Kidney epithelial cell (primary cell): ENCODE measurements around the gene TSPAN15. TPM values are rescaled to one million over a fixed set of nuclear protein-coding genes. Genes with fewer than 3 reads are reported as not detected.

Source experiments
- DNase-seq: peaks from one replicate; pipeline ENCODE4 v3.0.0-alpha.2; 2010; ENCODE audit warnings: low read depth
- H3K27me3 ChIP-seq: 2 replicates; pipeline ENCODE4 v1.6.0; 2011; ENCODE audit warnings: low read length; ENCODE audit not compliant: control insufficient read depth, insufficient read depth
- H3K36me3 ChIP-seq: 2 replicates; pipeline ENCODE4 v1.5.1; 2011; ENCODE audit warnings: low read length; ENCODE audit not compliant: control insufficient read depth, insufficient read depth
- H3K4me3 ChIP-seq: 2 replicates; pipeline ENCODE4 v1.5.1; 2011; ENCODE audit warnings: low read depth, mild to moderate bottlenecking, control low read depth, low read length
- total RNA-seq: library from RNA; depleted of rRNA; stranded (reverse); fragments of >200 nt; gene quantifications from 2 replicates; pipeline ENCODE4 v1.2.3, GENCODE V29; 2015
- TF ChIP-seq, protein P1 (sequence below): IDR thresholded peaks from 2 replicates; pipeline ENCODE4 v1.5.1; 2011; ENCODE audit warnings: mild to moderate bottlenecking, moderate library complexity, low read length, control low read depth, inconsistent platforms; ENCODE audit not compliant: insufficient read depth, poor library complexity, severe bottlenecking

The TSPAN15 gene
- 19.4 and 22.4 TPM in 2 replicates for total RNA-seq

DNA sequence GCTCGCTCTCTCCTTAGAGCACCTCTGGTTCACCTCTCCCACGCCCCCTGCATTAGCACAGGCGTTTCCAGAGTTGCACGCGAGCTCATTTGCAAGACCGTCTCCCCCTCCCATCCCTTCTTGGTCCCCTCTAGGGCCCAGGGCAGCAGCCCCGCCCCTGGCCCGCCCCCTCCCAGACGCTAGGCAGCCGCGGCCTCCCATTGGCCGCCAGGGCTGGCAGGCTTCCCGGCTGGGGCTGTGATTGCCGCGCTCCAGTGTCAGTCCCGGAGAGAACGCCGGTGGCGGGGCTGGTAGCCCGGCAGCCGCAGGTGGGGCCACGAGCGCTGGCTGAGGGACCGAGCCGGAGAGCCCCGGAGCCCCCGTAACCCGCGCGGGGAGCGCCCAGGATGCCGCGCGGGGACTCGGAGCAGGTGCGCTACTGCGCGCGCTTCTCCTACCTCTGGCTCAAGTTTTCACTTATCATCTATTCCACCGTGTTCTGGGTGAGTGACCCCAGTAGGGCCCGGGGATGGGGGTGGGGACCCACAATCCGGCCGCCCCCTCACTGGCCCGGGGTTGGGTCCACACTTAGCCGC, at the start of gene TSPAN15:
TSS of gene TSPAN15 (plus strand) at position 257 of the 575 bp plus-strand sequence. CDS start at position 387, 130 bp downstream.
- DNase-seq = no peak

DNA sequence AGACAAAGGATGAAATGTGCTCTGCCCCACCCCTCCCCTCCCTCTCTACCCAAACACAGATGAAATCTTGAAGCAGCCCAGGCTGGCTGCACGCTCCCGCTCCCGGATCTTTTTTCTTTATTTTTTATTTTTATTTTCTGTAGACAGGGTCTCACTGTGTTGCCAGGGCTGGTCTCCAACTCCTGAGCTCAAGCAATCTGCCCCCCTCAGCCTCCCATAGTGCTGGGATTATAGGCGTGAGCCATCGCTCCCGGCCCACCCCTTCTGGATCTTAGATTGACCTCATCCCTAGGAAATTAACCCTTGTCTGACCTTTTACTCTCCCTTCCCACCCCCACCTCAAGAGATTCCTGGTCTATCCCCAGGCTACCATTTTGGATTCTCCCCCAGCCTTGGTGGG, 48.9 kb upstream of the TSPAN15 start:
- Histone ChIP-seq H3K4me3 (no peak overlapping the region), H3K27me3 (no peaks in the 10 kb centered on the region), H3K36me3 (no peaks in the 10 kb centered on the region)
- TF ChIP-seq, protein P1, sequence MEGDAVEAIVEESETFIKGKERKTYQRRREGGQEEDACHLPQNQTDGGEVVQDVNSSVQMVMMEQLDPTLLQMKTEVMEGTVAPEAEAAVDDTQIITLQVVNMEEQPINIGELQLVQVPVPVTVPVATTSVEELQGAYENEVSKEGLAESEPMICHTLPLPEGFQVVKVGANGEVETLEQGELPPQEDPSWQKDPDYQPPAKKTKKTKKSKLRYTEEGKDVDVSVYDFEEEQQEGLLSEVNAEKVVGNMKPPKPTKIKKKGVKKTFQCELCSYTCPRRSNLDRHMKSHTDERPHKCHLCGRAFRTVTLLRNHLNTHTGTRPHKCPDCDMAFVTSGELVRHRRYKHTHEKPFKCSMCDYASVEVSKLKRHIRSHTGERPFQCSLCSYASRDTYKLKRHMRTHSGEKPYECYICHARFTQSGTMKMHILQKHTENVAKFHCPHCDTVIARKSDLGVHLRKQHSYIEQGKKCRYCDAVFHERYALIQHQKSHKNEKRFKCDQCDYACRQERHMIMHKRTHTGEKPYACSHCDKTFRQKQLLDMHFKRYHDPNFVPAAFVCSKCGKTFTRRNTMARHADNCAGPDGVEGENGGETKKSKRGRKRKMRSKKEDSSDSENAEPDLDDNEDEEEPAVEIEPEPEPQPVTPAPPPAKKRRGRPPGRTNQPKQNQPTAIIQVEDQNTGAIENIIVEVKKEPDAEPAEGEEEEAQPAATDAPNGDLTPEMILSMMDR = no peak
- no peak for DNase-seq

More for the DNA sequence above, at the start of gene TSPAN15:
- H3K36me3 ChIP-seq = no peaks in the 10 kb centered on the region
- H3K27me3 ChIP-seq = peaks cover 2% of the 10 kb centered on the region
- TF ChIP-seq, protein P1 = no peak
- H3K4me3 ChIP-seq = peak within 1 kb of the TSS; percentile 63

DNA sequence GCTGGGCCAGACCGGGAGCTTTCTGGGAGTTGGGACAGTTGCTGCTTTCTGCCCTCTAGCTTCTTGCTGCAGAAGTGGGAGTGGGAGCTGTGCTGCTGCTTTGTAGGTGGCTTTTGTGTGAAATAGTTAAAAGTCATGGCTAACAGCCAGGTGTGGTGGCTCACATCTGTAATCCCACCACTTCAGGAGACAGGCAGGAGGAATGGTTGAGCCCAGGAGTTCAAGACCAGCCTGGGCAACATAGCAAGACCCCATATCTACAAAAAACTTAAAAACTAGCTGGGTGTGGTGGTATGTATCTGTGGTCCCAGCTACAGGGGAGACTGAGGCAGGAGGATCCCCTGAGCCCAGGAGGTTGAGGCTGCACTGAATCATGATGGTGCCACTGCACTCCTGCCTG, 48.2 kb upstream of the TSPAN15 start:
- Histone ChIP-seq H3K36me3 (no peaks in the 10 kb centered on the region), H3K4me3 (no peak overlapping the region), H3K27me3 (no peaks in the 10 kb centered on the region)
- TF ChIP-seq, protein P1 = no peak
- no peak for DNase-seq

DNA sequence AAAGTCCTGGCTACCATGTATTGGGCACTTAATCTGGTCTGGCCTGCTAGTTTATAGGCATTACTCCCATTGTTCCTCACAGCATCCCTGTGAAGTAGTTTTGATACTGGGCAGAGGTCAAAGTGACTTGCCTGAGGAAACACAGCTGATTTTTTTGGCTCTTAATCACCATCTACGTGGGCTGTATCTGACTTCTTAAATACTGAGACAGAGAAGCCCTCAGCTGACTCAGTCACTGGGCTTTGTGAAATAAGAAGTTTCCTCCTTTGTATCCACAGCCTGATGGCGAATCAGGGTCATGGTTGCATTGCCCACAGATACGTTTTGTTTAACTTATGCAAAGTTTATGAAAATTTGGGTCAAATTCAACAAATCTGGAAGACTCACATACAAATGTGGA, 47.7 kb upstream of the TSPAN15 start:
- DNase-seq = no peak
- TF ChIP-seq, protein P1 = no peak
- Histone ChIP-seq H3K27me3 (no peaks in the 10 kb centered on the region), H3K4me3 (no peak overlapping the region), H3K36me3 (no peaks in the 10 kb centered on the region)

DNA sequence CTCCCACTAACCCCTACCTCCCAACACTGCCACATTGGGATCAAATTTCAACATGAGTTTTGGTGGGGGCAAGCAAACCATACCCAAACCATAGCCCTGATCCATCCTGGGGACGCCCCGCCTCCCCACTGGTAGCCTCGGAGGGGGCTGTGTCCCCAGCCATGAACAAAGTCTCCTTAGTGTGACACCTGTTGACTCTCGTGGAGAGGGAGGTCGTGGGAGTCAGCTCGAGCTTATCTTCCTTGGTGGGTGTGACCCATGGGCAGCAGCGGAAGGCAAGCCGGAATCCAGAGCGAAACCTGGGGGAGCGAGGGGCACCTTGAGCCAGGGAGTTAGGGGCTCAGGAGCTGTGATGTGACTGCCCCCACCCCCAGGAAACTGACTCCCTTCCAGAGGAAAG, 46.5 kb upstream of the TSPAN15 start:
- Histone ChIP-seq H3K4me3 (no peak overlapping the region), H3K27me3 (no peaks in the 10 kb centered on the region), H3K36me3 (no peaks in the 10 kb centered on the region)
- TF ChIP-seq, protein P1 = no peak
- no peak for DNase-seq

DNA sequence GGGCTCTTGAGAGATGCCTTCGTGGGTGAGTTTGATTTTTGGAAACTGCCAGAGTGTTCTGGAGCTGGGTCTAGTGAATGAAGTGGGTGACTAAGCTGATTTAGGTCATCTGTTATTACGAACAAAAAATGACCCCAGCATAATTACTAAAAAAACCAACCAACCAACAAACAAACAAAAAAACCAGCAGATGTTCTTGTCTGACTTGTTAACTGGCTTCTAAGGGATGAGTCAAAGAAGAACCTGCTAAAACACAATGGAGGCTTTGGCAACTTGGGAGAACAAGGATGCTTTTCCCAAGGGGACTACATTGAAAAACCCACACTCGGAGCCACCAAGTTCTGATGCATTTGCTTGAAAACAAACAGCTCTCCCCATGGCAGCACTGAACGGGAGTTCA, 46.0 kb upstream of the TSPAN15 start:
- no peaks in the 10 kb centered on the region for H3K27me3 ChIP-seq
- TF ChIP-seq, protein P1 = no peak
- no peaks in the 10 kb centered on the region for H3K36me3 ChIP-seq
- DNase-seq = no peak
- no peak overlapping the region for H3K4me3 ChIP-seq
